PFSK-1 (cell line): ENCODE results near the gene ATM.

Experiments
- FOXP2 ChIP-seq: optimal IDR thresholded peaks from 2 replicates; pipeline ENCODE3; 2011; ENCODE audit warnings: borderline replicate concordance, control low read depth, inconsistent platforms; ENCODE audit not compliant: insufficient read depth; ENCODE audit errors: extremely low read length, extremely low read depth
- POLR2AphosphoS5 ChIP-seq: IDR thresholded peaks from 2 replicates; pipeline ENCODE4 v1.6.1; 2012; ENCODE audit warnings: low read depth, mild to moderate bottlenecking, control low read depth, low read length, moderate library complexity
- REST ChIP-seq, 2 experiments: IDR thresholded peaks; 2 replicates each; pipeline versions ENCODE4 v1.6.1 to v1.8.0; 2011 to 2012; ENCODE audit warnings: low read depth in 2 of 2, low read length in 2 of 2, control low read depth in 1 of 2, inconsistent platforms in 1 of 2, mild to moderate bottlenecking in 1 of 2, moderate library complexity in 1 of 2; ENCODE audit not compliant: insufficient read depth in 1 of 2
- SIN3A ChIP-seq: IDR thresholded peaks from 2 replicates; pipeline ENCODE4 v1.6.1; 2012; ENCODE audit warnings: mild to moderate bottlenecking, low read length, moderate library complexity, borderline replicate concordance; ENCODE audit not compliant: insufficient read depth
- TAF1 ChIP-seq: IDR thresholded peaks from 2 replicates; pipeline ENCODE4 v1.6.1; 2012; ENCODE audit warnings: low read length, control low read depth, borderline replicate concordance; ENCODE audit not compliant: insufficient read depth

The ATM gene

GRCh38 chr11:108213784-108214183, 9.1 kb upstream of the ATM start:
- TF ChIP-seq SIN3A (no peak), POLR2AphosphoS5 (no peak), REST (IDR thresholded peaks at IDR 0.05; ENCODE audit: insufficient read depth in 1 of 2, low read depth in 2 of 2, low read length in 2 of 2) (no peak), TAF1 (no peak), FOXP2 (no peak)

- no peak for TF ChIP-seq REST (IDR thresholded peaks at IDR 0.05; ENCODE audit: insufficient read depth in 1 of 2, low read depth in 2 of 2, low read length in 2 of 2)
- TF ChIP-seq POLR2AphosphoS5 = no peak
- TF ChIP-seq FOXP2 = no peak
- TF ChIP-seq TAF1 = no peak
- no peak for TF ChIP-seq SIN3A
Measured at GRCh38 chr11:108216988-108217387, 5.9 kb upstream of the ATM start.

- no peak for TF ChIP-seq FOXP2
- no peak for TF ChIP-seq SIN3A
- no peak for TF ChIP-seq POLR2AphosphoS5
- TF ChIP-seq REST (IDR thresholded peaks at IDR 0.05; ENCODE audit: insufficient read depth in 1 of 2, low read depth in 2 of 2, low read length in 2 of 2) = no peak
- no peak for TF ChIP-seq TAF1
Measured at GRCh38 chr11:108218455-108218854, 4.4 kb upstream of the ATM start.

- TF ChIP-seq TAF1 = no peak
- TF ChIP-seq FOXP2 = no peak
- TF ChIP-seq REST (IDR thresholded peaks at IDR 0.05; ENCODE audit: insufficient read depth in 1 of 2, low read depth in 2 of 2, low read length in 2 of 2) = no peak
- TF ChIP-seq SIN3A = no peak
- no peak for TF ChIP-seq POLR2AphosphoS5
Measured at GRCh38 chr11:108218912-108219783, 3.7 kb upstream of the ATM start.
